K562 (cell line): ENCODE data around the gene P2RX1. TPM values are rescaled to one million over a fixed set of nuclear protein-coding genes. Genes with fewer than 3 reads are reported as not detected.

Experiments used
- ATAC-seq: fragments of 200-7000 bp; cut with Tn5 transposase; 3 replicates; pipeline ENCODE4 v1.9.1; 2020; ENCODE audit warnings: moderate library complexity
- BruUV-seq: library from RNA; stranded (reverse); fragments of 400-500 nt; replicated peaks from 2 replicates; lab custom pipeline; 2021; lab: Mats Ljungman, UMichigan
- CTCF ChIA-PET: fragments of 300-600 bp; formaldehyde crosslinking; extraction: SDS; loops from one replicate; lab custom pipeline; 2021; ENCODE audit warnings: low intra/inter-chr PET ratio; lab: Yijun Ruan, JAX
- POLR2A ChIA-PET: fragments of 300-600, 350-650 bp; sonication (Branson Sonifier 250); formaldehyde crosslinking; extraction: SDS; loops from one replicate; lab custom pipeline; 2021; ENCODE audit warnings: antibody characterized with exemption, inconsistent platforms; lab: Yijun Ruan, JAX
- DNase-seq, 4 experiments: peaks; one replicate each; pipeline versions ENCODE4 v3.0.0 to v3.0.0-alpha.2; 2011 to 2018; ENCODE audit warnings: low spot score in 3 of 4, mixed read lengths in 3 of 4; ENCODE audit errors: extremely low read depth in 1 of 4
- FAIRE-seq: peaks from 2 replicates; lab custom pipeline; 2011; peaks lifted over from hg19 to GRCh38; lab: Jason Lieb, UNC
- H2AFZ ChIP-seq: 2 replicates; pipeline ENCODE4 v1.6.0; 2011; ENCODE audit warnings: low read depth, low read length, control low read depth, inconsistent platforms
- H3K27ac ChIP-seq: fragments of 200-600 bp; 3 replicates; pipeline ENCODE4 v1.8.0; 2011; ENCODE audit warnings: low read depth, mild to moderate bottlenecking, control low read depth, inconsistent platforms, low read length, moderate library complexity, mixed read lengths; ENCODE audit errors: extremely low read depth
- H3K27me3 ChIP-seq, 2 experiments: fragments of 300-600 bp in 1 of 2; 2 replicates in 1 of 2; 3 replicates in 1 of 2; pipeline versions ENCODE4 v1.6.0 to v1.8.0; 2011; ENCODE audit warnings: inconsistent platforms in 2 of 2, low read length in 2 of 2, mild to moderate bottlenecking in 1 of 2, mixed read lengths in 1 of 2, moderate library complexity in 1 of 2; ENCODE audit not compliant: control insufficient read depth in 2 of 2, insufficient read depth in 2 of 2
- H3K36me3 ChIP-seq: fragments of 300-600 bp; 3 replicates; pipeline ENCODE4 v1.8.0; 2011; ENCODE audit warnings: mild to moderate bottlenecking, low read length, inconsistent platforms; ENCODE audit not compliant: control insufficient read depth, insufficient read depth
- H3K4me1 ChIP-seq, 2 experiments: fragments of 200-600 bp in 1 of 2; replicated peaks in 1 of 2; 2 replicates in 1 of 2; 3 replicates in 1 of 2; pipeline versions ENCODE4 v1.5.1 to v1.8.0; 2011; ENCODE audit warnings: inconsistent platforms in 2 of 2, low read length in 2 of 2, mild to moderate bottlenecking in 1 of 2, mixed read lengths in 1 of 2, moderate library complexity in 1 of 2; ENCODE audit not compliant: control insufficient read depth in 2 of 2, insufficient read depth in 2 of 2
- H3K4me2 ChIP-seq: 2 replicates; pipeline ENCODE4 v1.6.1; 2011; ENCODE audit warnings: low read length, control low read depth, inconsistent platforms, mixed read lengths; ENCODE audit not compliant: insufficient read depth
- H3K4me3 ChIP-seq: fragments of 200-600 bp; sonication (generic), shearing (Covaris generic); 2 replicates; pipeline ENCODE4 v1.5.1; 2016; ENCODE audit warnings: control low read depth, inconsistent platforms
- H3K79me2 ChIP-seq: fragments of 200-600 bp; 3 replicates; pipeline ENCODE4 v1.8.0; 2011; ENCODE audit warnings: low read length, inconsistent platforms; ENCODE audit not compliant: control insufficient read depth, insufficient read depth
- H3K9ac ChIP-seq, 2 experiments: 2 replicates each; pipeline versions ENCODE4 v1.6.0 to v1.6.1; 2011; ENCODE audit warnings: low read depth in 2 of 2, low read length in 2 of 2, control low read depth in 1 of 2, inconsistent platforms in 1 of 2, mild to moderate bottlenecking in 1 of 2, mixed read lengths in 1 of 2; ENCODE audit not compliant: insufficient read depth in 1 of 2
- H3K9me1 ChIP-seq: one replicate; pipeline ENCODE4 v1.6.0; 2011; ENCODE audit warnings: inconsistent platforms, mild to moderate bottlenecking, low read length, moderate library complexity; ENCODE audit not compliant: control insufficient read depth, insufficient read depth
- H3K9me3 ChIP-seq: replicated peaks from 2 replicates; pipeline ENCODE4 v1.5.1; 2011; ENCODE audit warnings: low read depth, low read length, inconsistent platforms; ENCODE audit not compliant: control insufficient read depth, insufficient read depth
- H4K20me1 ChIP-seq: replicated peaks from 2 replicates; pipeline ENCODE4 v1.6.1; 2011; ENCODE audit warnings: low read length, inconsistent platforms, mixed read lengths; ENCODE audit not compliant: control insufficient read depth, insufficient read depth
- CXXC5 ChIP-seq: fragments of 250-450 bp; sonication (Bioruptor Pico); IDR thresholded peaks from 2 replicates; pipeline ENCODE4 v1.8.0; 2022; ENCODE audit warnings: inconsistent platforms, mild to moderate bottlenecking, moderate library complexity
- EP300 ChIP-seq: IDR thresholded peaks from 2 replicates; pipeline ENCODE4 v1.6.1; 2012; ENCODE audit warnings: low read length, improper control_type of control experiment
- ETS2 ChIP-seq: IDR thresholded peaks from 2 replicates; pipeline ENCODE4 v1.6.1; 2016; ENCODE audit warnings: borderline replicate concordance, missing genetic modification characterization, mild to moderate bottlenecking, moderate library complexity, missing compliant biosample characterization; ENCODE audit not compliant: poor library complexity, severe bottlenecking
- ETV6 ChIP-seq, 3 experiments: fragments of 150-350 bp in 1 of 3; sonication (generic) in 1 of 3; formaldehyde crosslinking in 1 of 3; IDR thresholded peaks; 2 replicates each; pipeline versions ENCODE4 v1.6.1 to v1.8.0; 2014 to 2022; ENCODE audit warnings: borderline replicate concordance in 2 of 3, low read depth in 2 of 3, antibody characterized with exemption in 1 of 3, low read length in 1 of 3, mild to moderate bottlenecking in 1 of 3, missing genetic modification reagents in 1 of 3
- FOXA1 ChIP-seq: fragments of 450-650 bp; IDR thresholded peaks from 2 replicates; pipeline ENCODE4 v1.6.1; 2016; ENCODE audit warnings: mild to moderate bottlenecking, borderline replicate concordance
- IRF2 ChIP-seq: sonication (generic); formaldehyde crosslinking; IDR thresholded peaks from 2 replicates; pipeline ENCODE4 v1.8.1; 2022; ENCODE audit warnings: mild to moderate bottlenecking, missing genetic modification reagents
- KLF6 ChIP-seq: fragments of 250-450 bp; sonication (Bioruptor Pico); IDR thresholded peaks from 2 replicates; pipeline ENCODE4 v1.4.0; 2020; ENCODE audit warnings: mild to moderate bottlenecking, moderate library complexity, borderline replicate concordance
- MAZ ChIP-seq, 2 experiments: fragments of 450-650 bp in 1 of 2; sonication (generic) in 1 of 2; formaldehyde crosslinking; IDR thresholded peaks in 1 of 2; conservative IDR thresholded peaks in 1 of 2; 2 replicates each; pipeline versions ENCODE4 v1.4.0 to v1.5.0; 2020; ENCODE audit warnings: mild to moderate bottlenecking in 1 of 2, missing genetic modification reagents in 1 of 2
- PHF8 ChIP-seq: fragments of 200-600 bp; sonication (generic); IDR thresholded peaks from 2 replicates; pipeline ENCODE4 v1.6.1; 2012; ENCODE audit warnings: mixed run types, mild to moderate bottlenecking, inconsistent platforms, low read length, moderate library complexity, borderline replicate concordance
- POLR2G ChIP-seq: fragments of 200-400 bp; formaldehyde crosslinking; IDR thresholded peaks from 2 replicates; pipeline ENCODE4 v1.6.1; 2017; ENCODE audit warnings: low read depth, mild to moderate bottlenecking, antibody characterized with exemption, low read length, moderate library complexity
- SP1 ChIP-seq: sonication (generic); formaldehyde crosslinking; IDR thresholded peaks from 2 replicates; pipeline ENCODE4 v1.8.1; 2022; ENCODE audit warnings: mild to moderate bottlenecking, missing genetic modification reagents
- SP2 ChIP-seq: IDR thresholded peaks from 2 replicates; pipeline ENCODE4 v1.6.1; 2011; ENCODE audit warnings: mild to moderate bottlenecking, low read depth, low read length, moderate library complexity; ENCODE audit not compliant: poor library complexity, severe bottlenecking; ENCODE audit errors: extremely low read depth
- TEAD2 ChIP-seq: fragments of 450-650 bp; IDR thresholded peaks from 2 replicates; pipeline ENCODE4 v1.6.1; 2016; ENCODE audit warnings: missing genetic modification characterization, control low read depth, missing compliant biosample characterization
- ZEB2 ChIP-seq: fragments of 450-650 bp; IDR thresholded peaks from 2 replicates; pipeline ENCODE4 v1.6.1; 2016
- ZZZ3 ChIP-seq: fragments of 450-650 bp; IDR thresholded peaks from 2 replicates; pipeline ENCODE4 v1.6.1; 2016; ENCODE audit warnings: antibody characterized with exemption, mild to moderate bottlenecking, moderate library complexity
- WGBS: fragments of 100-300 bp; shearing (Covaris generic); methylation state at CpG from one replicate; pipeline ENCODE4 v1.1.6; 2016; ENCODE audit warnings: low coverage, mixed read lengths; ENCODE audit not compliant: insufficient coverage; ENCODE audit errors: missing lambda C conversion rate; 5-methylcytosine and 5-hydroxymethylcytosine counted together
- in situ Hi-C: fragments of 300-500 bp; cut with MboI; formaldehyde crosslinking; loops from 4 replicates; pipeline ENCODE4 v1.15.0; 2018; ENCODE audit warnings: inconsistent platforms, mixed read lengths
- intact Hi-C: fragments of 100-400 bp; cut with micrococcal nuclease; formaldehyde crosslinking; loops from 2 replicates; pipeline ENCODE4 v1.14.2; 2022
- polyA plus RNA-seq, 8 experiments: library from polyadenylated mRNA; depleted of rRNA in 4 of 8; stranded (reverse) in 5 of 8; unstranded in 3 of 8; fragments of >200 nt; fragmentation: Nextera tagmentation in 2 of 8; fragmentation: Illumina TruSeq in 1 of 8; extraction: Ambion mirVana in 2 of 8; extraction: Trizol in 1 of 8; gene quantifications; 2 replicates each; pipeline versions ENCODE4 v1.2.1 to v1.2.3, GENCODE V29; 2011 to 2014; ENCODE audit warnings: inconsistent platforms in 1 of 8, missing spikeins in 1 of 8
- total RNA-seq, 7 experiments: library from RNA; depleted of rRNA in 6 of 7; stranded (reverse); fragments of >200 nt in 6 of 7; fragmentation: Illumina TruSeq in 2 of 7; extraction: Trizol in 2 of 7; gene quantifications; 2 replicates each; pipeline versions ENCODE4 v1.2.1 to v1.2.3, GENCODE V29; 2011 to 2021; ENCODE audit warnings: low replicate concordance in 1 of 7
- TF ChIP-seq, protein P1 (sequence below): sonication (generic); formaldehyde crosslinking; IDR thresholded peaks from 2 replicates; pipeline ENCODE4 v1.8.0; 2023; ENCODE audit warnings: mild to moderate bottlenecking, missing genetic modification reagents
- TF ChIP-seq, protein P2 (sequence below): fragments of 450-650 bp; IDR thresholded peaks from 2 replicates; pipeline ENCODE4 v1.6.1; 2018; ENCODE audit warnings: mild to moderate bottlenecking, low read depth; ENCODE audit not compliant: partially characterized antibody

The P2RX1 gene
- total and polyA plus RNA-seq, 9 of the 15 experiments (the other 6 are each of a cell fraction or from before 2014, with no cell fraction given), result 0.27 to 20.3 (median 10.3) TPM

DNA sequence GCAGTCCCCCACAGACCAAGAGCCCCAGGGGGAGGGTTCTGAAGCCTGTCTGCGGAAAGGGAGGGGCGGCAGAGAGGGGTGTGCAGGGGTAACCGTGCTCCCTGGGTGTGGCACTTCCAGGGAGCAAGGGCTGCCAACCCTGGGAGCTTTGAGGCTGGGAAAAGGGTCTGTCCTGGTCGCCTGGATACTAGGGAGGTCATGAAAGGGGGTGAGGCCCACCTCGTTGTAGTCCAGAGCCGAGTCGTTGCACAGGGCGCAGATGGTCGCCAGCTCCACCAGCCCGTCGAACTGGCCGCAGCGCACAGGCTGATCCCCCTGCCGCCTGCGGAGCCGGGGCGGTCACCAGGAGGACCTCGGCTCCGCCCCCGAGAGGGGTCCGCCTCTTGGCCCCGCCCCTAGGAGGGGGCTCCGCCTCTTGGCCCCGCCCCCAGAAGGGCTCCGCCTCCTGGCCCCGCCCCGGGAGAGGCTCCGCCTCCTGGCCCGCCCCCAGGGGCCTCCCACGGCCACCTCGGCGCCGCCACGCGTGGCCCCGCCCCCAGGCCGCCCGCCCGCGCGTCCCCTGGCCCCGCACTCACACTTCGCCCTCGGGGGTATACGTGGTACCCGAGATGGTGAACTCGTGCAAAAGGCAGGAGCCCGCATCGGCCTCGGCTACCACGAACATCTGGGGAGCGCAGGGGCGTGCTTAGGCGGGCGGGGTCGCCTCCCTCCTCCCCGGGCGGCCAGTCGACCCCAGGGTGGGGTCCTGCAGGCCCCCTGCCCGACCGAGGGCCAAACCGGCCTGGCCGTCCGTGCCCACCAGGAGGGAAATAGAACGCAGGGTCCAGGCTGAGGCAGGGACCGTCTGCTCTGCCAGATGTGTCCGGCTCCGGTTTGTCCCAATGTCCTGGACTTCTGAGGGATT, 28.5 kb upstream of the P2RX1 start:
- no peaks in the 10 kb centered on the region for H3K9me1 ChIP-seq
- in situ Hi-C loops, result no loop called here
- peak overlapping the region; percentile 30 for H3K4me3 ChIP-seq
- ATAC-seq (peak; percentile 89), FAIRE-seq (peak; percentile 26), DNase-seq (peak; percentile 74 to 98 (median 96))
- no peaks in the 10 kb centered on the region for H3K79me2 ChIP-seq
- H3K9me3 ChIP-seq, result no peaks in the 10 kb centered on the region
- CTCF ChIA-PET, result no interaction called here
- H3K27ac ChIP-seq, result peak overlapping the region; percentile 10; the same call in 2 of the 3 replicates
- intact Hi-C loops, result no loop called here
- no TSS peak for BruUV-seq
- H2AFZ ChIP-seq, result peak overlapping the region; percentile 72; the same call in 1 of the 2 replicates
- 28% methylated on average over 24 of the region's 68 CpGs for WGBS
- POLR2A ChIA-PET, result interaction anchor here (0.6 kb wide), 1 partner anchor 72 kb away, joined by 3 read pairs; no protein-coding TSS in a partner anchor
- H3K36me3 ChIP-seq, result peaks cover 76% of the 10 kb centered on the region; the same call in 2 of the 3 replicates
- H3K27me3 ChIP-seq, result no peaks in the 10 kb centered on the region
- H4K20me1 ChIP-seq, result no peaks in the 10 kb centered on the region
- H3K4me1 ChIP-seq, result peaks cover 2 to 32% of the 10 kb centered on the region in 2 experiments; a peak in 3 of 5 replicates
- peak overlapping the region; percentile 61 for H3K4me2 ChIP-seq
- H3K9ac ChIP-seq, result peak overlapping the region; percentile 14 to 90; a peak in 3 of 4 replicates
- TF ChIP-seq KLF6 (CRISPR knock-in tag), result no peak
- TF ChIP-seq EP300, result no peak
- TF ChIP-seq, protein P1, sequence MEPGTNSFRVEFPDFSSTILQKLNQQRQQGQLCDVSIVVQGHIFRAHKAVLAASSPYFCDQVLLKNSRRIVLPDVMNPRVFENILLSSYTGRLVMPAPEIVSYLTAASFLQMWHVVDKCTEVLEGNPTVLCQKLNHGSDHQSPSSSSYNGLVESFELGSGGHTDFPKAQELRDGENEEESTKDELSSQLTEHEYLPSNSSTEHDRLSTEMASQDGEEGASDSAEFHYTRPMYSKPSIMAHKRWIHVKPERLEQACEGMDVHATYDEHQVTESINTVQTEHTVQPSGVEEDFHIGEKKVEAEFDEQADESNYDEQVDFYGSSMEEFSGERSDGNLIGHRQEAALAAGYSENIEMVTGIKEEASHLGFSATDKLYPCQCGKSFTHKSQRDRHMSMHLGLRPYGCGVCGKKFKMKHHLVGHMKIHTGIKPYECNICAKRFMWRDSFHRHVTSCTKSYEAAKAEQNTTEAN (CRISPR knock-in tag), result no peak
- TF ChIP-seq FOXA1, result no peak
- TF ChIP-seq TEAD2, result no peak
- no peak for TF ChIP-seq SP2
- no peak for TF ChIP-seq ZZZ3
- TF ChIP-seq POLR2G, result peak; percentile 74
- TF ChIP-seq IRF2, result no peak
- TF ChIP-seq CXXC5 (CRISPR knock-in tag), result peak; percentile 37; the same call in 1 of the 2 replicates
- TF ChIP-seq MAZ (CRISPR knock-in tag; conservative IDR thresholded peaks at IDR 0.05 in 1 of 2, IDR thresholded peaks at IDR 0.05 in 1 of 2), result 0 out of 4 replicates have a peak, but pooled peaks of 1 of the 2 experiments have one; percentile 34
- TF ChIP-seq ETS2 (tag), result no peak
- no peak for TF ChIP-seq ETV6 (IDR thresholded peaks at IDR 0.05; ENCODE audit: borderline replicate concordance in 1 of 2, low read depth in 2 of 2, low read length in 1 of 2)
- no peak for TF ChIP-seq ETV6 (CRISPR knock-in tag; IDR thresholded peaks at IDR 0.05; ENCODE audit: borderline replicate concordance)
- peak; percentile 37 for TF ChIP-seq SP1 (CRISPR knock-in tag)
- no peak for TF ChIP-seq ZEB2
- TF ChIP-seq PHF8, result peak; percentile 36; the same call in 1 of the 2 replicates
- TF ChIP-seq, protein P2, sequence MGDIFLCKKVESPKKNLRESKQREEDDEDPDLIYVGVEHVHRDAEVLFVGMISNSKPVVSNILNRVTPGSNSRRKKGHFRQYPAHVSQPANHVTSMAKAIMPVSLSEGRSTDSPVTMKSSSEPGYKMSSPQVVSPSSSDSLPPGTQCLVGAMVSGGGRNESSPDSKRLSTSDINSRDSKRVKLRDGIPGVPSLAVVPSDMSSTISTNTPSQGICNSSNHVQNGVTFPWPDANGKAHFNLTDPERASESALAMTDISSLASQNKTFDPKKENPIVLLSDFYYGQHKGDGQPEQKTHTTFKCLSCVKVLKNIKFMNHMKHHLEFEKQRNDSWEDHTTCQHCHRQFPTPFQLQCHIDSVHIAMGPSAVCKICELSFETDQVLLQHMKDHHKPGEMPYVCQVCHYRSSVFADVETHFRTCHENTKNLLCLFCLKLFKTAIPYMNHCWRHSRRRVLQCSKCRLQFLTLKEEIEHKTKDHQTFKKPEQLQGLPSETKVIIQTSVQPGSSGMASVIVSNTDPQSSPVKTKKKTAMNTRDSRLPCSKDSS, result no peak
